Prostate gland (tissue), 2 donors: ENCODE data around the gene CEP112. TPM values are rescaled to one million over a fixed set of nuclear protein-coding genes. Genes with fewer than 3 reads are reported as not detected.

Experiments used
- DNase-seq: peaks from one replicate; pipeline ENCODE4 v3.0.0-alpha.2; 2019; ENCODE audit warnings: low spot score
- H3K27ac ChIP-seq, 2 donors: fragments of 200-600 bp; sonication (generic); 2 replicates each; pipeline ENCODE4 v1.5.1; 2017 to 2019
- H3K27me3 ChIP-seq: fragments of 200-600 bp; sonication (generic); replicated peaks from 2 replicates; pipeline ENCODE4 v1.5.1; 2019; ENCODE audit not compliant: insufficient read depth
- H3K36me3 ChIP-seq, 2 donors: fragments of 200-600 bp; sonication (generic); 1 replicate in 1 of 2; 2 replicates in 1 of 2; pipeline versions ENCODE4 v1.5.1 to v1.8.1; 2017 to 2019
- H3K4me1 ChIP-seq: fragments of 200-600 bp; sonication (generic); replicated peaks from 2 replicates; pipeline ENCODE4 v1.5.1; 2019
- H3K4me3 ChIP-seq, 2 donors: fragments of 200-600 bp; sonication (generic); 2 replicates each; pipeline ENCODE4 v1.5.1; 2017 to 2019
- H3K9me3 ChIP-seq: fragments of 200-600 bp; sonication (generic); 2 replicates; pipeline ENCODE4 v1.5.1; 2017
- CTCF ChIP-seq, 4 experiments: fragments of 200-600 bp in 2 of 4; fragments of 450-650 bp in 2 of 4; sonication (generic) in 2 of 4; IDR thresholded peaks; 1 replicate in 3 of 4; 2 replicates in 1 of 4; pipeline ENCODE4 v1.5.1; 2016 to 2019; ENCODE audit warnings: antibody characterized with exemption in 4 of 4, mild to moderate bottlenecking in 2 of 4, moderate library complexity in 2 of 4
- POLR2A ChIP-seq: fragments of 450-650 bp; IDR thresholded peaks from one replicate; pipeline ENCODE4 v1.6.1; 2016; ENCODE audit warnings: antibody characterized with exemption, mild to moderate bottlenecking
- POLR2AphosphoS5 ChIP-seq: sonication (generic); formaldehyde crosslinking; IDR thresholded peaks from one replicate; pipeline ENCODE4 v1.6.1; 2017; ENCODE audit warnings: antibody characterized with exemption
- WGBS: methylation state at CpG from one replicate; pipeline ENCODE4 v1.1.5; 2018; 5-methylcytosine and 5-hydroxymethylcytosine counted together
- intact Hi-C: fragments of 100-400 bp; cut with DNase I; formaldehyde crosslinking; loops from one replicate; pipeline ENCODE4 v1.14.2; 2022
- total RNA-seq, 2 donors: library from RNA; depleted of rRNA; stranded (reverse); fragments of >200 nt; gene quantifications; one replicate each; pipeline ENCODE4 v1.1.0, GENCODE V29; 2016

The CEP112 gene
- total RNA-seq, 2 donors from 2014 or later: 2.3 to 22.8 TPM

- intact Hi-C loops: no loop called here
- DNase-seq: no peak
- Histone ChIP-seq H3K36me3 (no peaks in the 10 kb centered on the region), H3K27me3 (no peaks in the 10 kb centered on the region), H3K4me1 (no peaks in the 10 kb centered on the region), H3K4me3 (no peak overlapping the region), H3K9me3 (no peaks in the 10 kb centered on the region), H3K27ac (no peak overlapping the region)
- 94% methylated on average over 3 of the region's 3 CpGs for WGBS
- no peak for TF ChIP-seq POLR2AphosphoS5
- TF ChIP-seq CTCF (IDR thresholded peaks at IDR 0.05): no peak
- TF ChIP-seq POLR2A: no peak
Observed at GRCh38 chr17:65655706-65656105, 536.2 kb downstream of the CEP112 start.

- no peaks in the 10 kb centered on the region for H3K4me1 ChIP-seq
- TF ChIP-seq POLR2AphosphoS5: no peak
- TF ChIP-seq CTCF (IDR thresholded peaks at IDR 0.05): no peak
- no peak for TF ChIP-seq POLR2A
- H3K9me3 ChIP-seq: no peaks in the 10 kb centered on the region
- no peaks in the 10 kb centered on the region for H3K36me3 ChIP-seq
- DNase-seq: no peak
- H3K27ac ChIP-seq: no peak overlapping the region
- H3K27me3 ChIP-seq: no peaks in the 10 kb centered on the region
- intact Hi-C loops: no loop called here
- no peak overlapping the region for H3K4me3 ChIP-seq
- WGBS: 91% methylated on average over 1 of the region's 1 CpG
Observed at GRCh38 chr17:65644545-65644944, 547.4 kb downstream of the CEP112 start.

- no peaks in the 10 kb centered on the region for H3K36me3 ChIP-seq
- no peak for DNase-seq
- no peak overlapping the region for H3K27ac ChIP-seq
- intact Hi-C loops: no loop called here
- peaks cover 2% of the 10 kb centered on the region for H3K4me1 ChIP-seq
- H3K27me3 ChIP-seq: no peaks in the 10 kb centered on the region
- no peaks in the 10 kb centered on the region for H3K9me3 ChIP-seq
- no peak overlapping the region for H3K4me3 ChIP-seq
- WGBS: 36% methylated on average over 9 of the region's 9 CpGs
- TF ChIP-seq POLR2AphosphoS5 (no peak), POLR2A (no peak), CTCF (IDR thresholded peaks at IDR 0.05) (no peak)
Observed at GRCh38 chr17:65638221-65638975, 553.5 kb downstream of the CEP112 start.

- intact Hi-C loops: no loop called here
- WGBS: 96% methylated on average over 3 of the region's 3 CpGs
- no peak for TF ChIP-seq CTCF (IDR thresholded peaks at IDR 0.05)
- no peak for TF ChIP-seq POLR2A
- TF ChIP-seq POLR2AphosphoS5: no peak
- H3K27ac ChIP-seq: no peak overlapping the region
- no peaks in the 10 kb centered on the region for H3K9me3 ChIP-seq
- no peak overlapping the region for H3K4me3 ChIP-seq
- H3K27me3 ChIP-seq: no peaks in the 10 kb centered on the region
- H3K36me3 ChIP-seq: no peaks in the 10 kb centered on the region
- H3K4me1 ChIP-seq: peaks cover 2% of the 10 kb centered on the region
- DNase-seq: no peak
Observed at GRCh38 chr17:65637786-65638185, 554.1 kb downstream of the CEP112 start.

GRCh38 chr17:65634533-65634932, 557.4 kb downstream of the CEP112 start:
- peak; percentile 43 for DNase-seq
- Histone ChIP-seq H3K27ac (no peak overlapping the region), H3K4me1 (peaks cover 2% of the 10 kb centered on the region), H3K36me3 (no peaks in the 10 kb centered on the region), H3K27me3 (no peaks in the 10 kb centered on the region), H3K9me3 (no peaks in the 10 kb centered on the region), H3K4me3 (no peak overlapping the region)
- 34% methylated on average over 3 of the region's 3 CpGs for WGBS
- intact Hi-C loops: no loop called here
- TF ChIP-seq POLR2AphosphoS5 (no peak), POLR2A (no peak), CTCF (IDR thresholded peaks at IDR 0.05) (no peak)
